HEK293 (cell line): ENCODE data around the gene UBTD1.
A peak's percentile ranks its signal among the peaks of the same experiment; 100 is the strongest.

ENCODE experiments used
- EGR2 ChIP-seq: fragments of 450-650 bp; formaldehyde crosslinking; IDR thresholded peaks from 2 replicates; pipeline ENCODE4 v1.5.1; 2016; ENCODE audit warnings: low read depth, missing biosample characterization, missing genetic modification characterization
- HOXA7 ChIP-seq: sonication (generic); formaldehyde crosslinking; IDR thresholded peaks from 2 replicates; pipeline ENCODE4 v1.8.1; 2022; ENCODE audit warnings: missing genetic modification reagents, borderline replicate concordance
- MZF1 ChIP-seq: fragments of 450-650 bp; formaldehyde crosslinking; IDR thresholded peaks from 2 replicates; pipeline ENCODE4 v1.5.1; 2017; ENCODE audit warnings: missing biosample characterization, missing genetic modification characterization, borderline replicate concordance
- SP7 ChIP-seq: fragments of 450-650 bp; formaldehyde crosslinking; IDR thresholded peaks from 2 replicates; pipeline ENCODE4 v1.5.1; 2016; ENCODE audit warnings: missing biosample characterization, missing genetic modification characterization
- ZIC2 ChIP-seq: fragments of 450-650 bp; formaldehyde crosslinking; IDR thresholded peaks from 2 replicates; pipeline ENCODE4 v1.5.1; 2016; ENCODE audit warnings: missing biosample characterization, missing genetic modification characterization
- ZNF16 ChIP-seq: fragments of 450-650 bp; formaldehyde crosslinking; IDR thresholded peaks from 2 replicates; pipeline ENCODE4 v1.5.1; 2016; ENCODE audit warnings: low read depth, missing biosample characterization, missing genetic modification characterization
- ZNF23 ChIP-seq: fragments of 450-650 bp; formaldehyde crosslinking; IDR thresholded peaks from 2 replicates; pipeline ENCODE4 v1.5.1; 2016; ENCODE audit warnings: missing biosample characterization, missing genetic modification characterization, borderline replicate concordance
- ZNF24 ChIP-seq: fragments of 450-650 bp; formaldehyde crosslinking; IDR thresholded peaks from 2 replicates; pipeline ENCODE4 v1.5.1; 2016; ENCODE audit warnings: missing biosample characterization, missing genetic modification characterization
- ZNF274 ChIP-seq, 2 experiments: fragments of 200-500 bp in 1 of 2; fragments of 450-650 bp in 1 of 2; sonication (Bioruptor generic) in 1 of 2; formaldehyde crosslinking in 1 of 2; IDR thresholded peaks; 2 replicates each; pipeline versions ENCODE4 v1.5.1 to v1.6.1; 2014 to 2016; ENCODE audit warnings: borderline replicate concordance in 1 of 2, inconsistent platforms in 1 of 2, low read length in 1 of 2, missing biosample characterization in 1 of 2, missing genetic modification characterization in 1 of 2
- ZNF354C ChIP-seq: fragments of 450-650 bp; formaldehyde crosslinking; IDR thresholded peaks from 2 replicates; pipeline ENCODE4 v1.5.1; 2016; ENCODE audit warnings: missing biosample characterization, missing genetic modification characterization, low read depth, borderline replicate concordance
- TF ChIP-seq, protein P1 (sequence below): fragments of 450-650 bp; formaldehyde crosslinking; IDR thresholded peaks from 2 replicates; pipeline ENCODE4 v1.5.1; 2016; ENCODE audit warnings: missing biosample characterization, missing genetic modification characterization
- TF ChIP-seq, protein P2 (sequence below): fragments of 450-650 bp; formaldehyde crosslinking; IDR thresholded peaks from 2 replicates; pipeline ENCODE4 v1.5.1; 2016; ENCODE audit warnings: missing biosample characterization, missing genetic modification characterization
- TF ChIP-seq, protein P3 (sequence below): fragments of 450-650 bp; formaldehyde crosslinking; IDR thresholded peaks from 2 replicates; pipeline ENCODE4 v1.5.1; 2016; ENCODE audit warnings: missing biosample characterization, missing genetic modification characterization, low read depth
- TF ChIP-seq, protein P4 (sequence below): fragments of 450-650 bp; formaldehyde crosslinking; IDR thresholded peaks from 2 replicates; pipeline ENCODE4 v1.5.1; 2016; ENCODE audit warnings: missing biosample characterization, missing genetic modification characterization
- TF ChIP-seq, protein P5 (sequence below): fragments of 450-650 bp; formaldehyde crosslinking; IDR thresholded peaks from 2 replicates; pipeline ENCODE4 v1.5.1; 2016; ENCODE audit warnings: missing biosample characterization, missing genetic modification characterization

The UBTD1 gene

DNA sequence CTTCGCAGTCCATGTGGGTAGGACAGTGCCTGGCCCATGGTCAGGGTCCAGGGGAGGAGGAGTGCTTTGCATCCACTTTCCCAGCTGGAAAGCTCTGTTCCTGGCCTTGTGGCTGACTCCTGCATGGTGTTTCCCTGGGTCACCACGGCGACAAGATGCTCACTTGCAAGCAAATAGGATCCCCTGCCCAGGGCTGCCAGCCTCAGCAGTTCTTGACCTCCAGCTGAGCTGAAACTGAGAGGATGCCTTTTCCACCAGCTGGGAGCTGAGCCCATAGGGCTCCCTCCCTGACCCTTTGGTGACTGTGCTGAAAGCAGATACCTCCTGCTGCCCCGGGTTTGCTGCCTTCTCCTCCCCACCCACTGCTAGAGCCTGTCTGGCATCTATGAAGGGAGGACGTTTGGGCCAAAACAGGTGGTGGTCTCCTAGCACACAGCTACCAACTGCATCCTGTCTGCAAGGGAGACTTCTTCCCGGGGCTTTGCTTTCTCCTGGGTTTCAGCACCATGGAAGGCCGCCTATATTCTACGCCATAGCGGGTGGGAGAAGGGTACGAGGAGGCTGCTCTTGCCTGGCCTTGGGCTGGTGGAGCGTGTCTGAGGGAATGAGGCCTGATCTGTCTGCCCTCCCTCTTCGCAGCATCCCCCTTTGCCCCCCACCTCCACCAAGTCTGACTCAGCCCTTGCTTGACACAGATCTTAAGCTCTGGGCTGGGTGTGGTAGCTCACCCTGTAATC, 34.4 kb downstream of the UBTD1 start (continued):
- TF ChIP-seq, protein P1, sequence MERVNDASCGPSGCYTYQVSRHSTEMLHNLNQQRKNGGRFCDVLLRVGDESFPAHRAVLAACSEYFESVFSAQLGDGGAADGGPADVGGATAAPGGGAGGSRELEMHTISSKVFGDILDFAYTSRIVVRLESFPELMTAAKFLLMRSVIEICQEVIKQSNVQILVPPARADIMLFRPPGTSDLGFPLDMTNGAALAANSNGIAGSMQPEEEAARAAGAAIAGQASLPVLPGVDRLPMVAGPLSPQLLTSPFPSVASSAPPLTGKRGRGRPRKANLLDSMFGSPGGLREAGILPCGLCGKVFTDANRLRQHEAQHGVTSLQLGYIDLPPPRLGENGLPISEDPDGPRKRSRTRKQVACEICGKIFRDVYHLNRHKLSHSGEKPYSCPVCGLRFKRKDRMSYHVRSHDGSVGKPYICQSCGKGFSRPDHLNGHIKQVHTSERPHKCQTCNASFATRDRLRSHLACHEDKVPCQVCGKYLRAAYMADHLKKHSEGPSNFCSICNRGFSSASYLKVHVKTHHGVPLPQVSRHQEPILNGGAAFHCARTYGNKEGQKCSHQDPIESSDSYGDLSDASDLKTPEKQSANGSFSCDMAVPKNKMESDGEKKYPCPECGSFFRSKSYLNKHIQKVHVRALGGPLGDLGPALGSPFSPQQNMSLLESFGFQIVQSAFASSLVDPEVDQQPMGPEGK = no peak
- TF ChIP-seq, protein P2, sequence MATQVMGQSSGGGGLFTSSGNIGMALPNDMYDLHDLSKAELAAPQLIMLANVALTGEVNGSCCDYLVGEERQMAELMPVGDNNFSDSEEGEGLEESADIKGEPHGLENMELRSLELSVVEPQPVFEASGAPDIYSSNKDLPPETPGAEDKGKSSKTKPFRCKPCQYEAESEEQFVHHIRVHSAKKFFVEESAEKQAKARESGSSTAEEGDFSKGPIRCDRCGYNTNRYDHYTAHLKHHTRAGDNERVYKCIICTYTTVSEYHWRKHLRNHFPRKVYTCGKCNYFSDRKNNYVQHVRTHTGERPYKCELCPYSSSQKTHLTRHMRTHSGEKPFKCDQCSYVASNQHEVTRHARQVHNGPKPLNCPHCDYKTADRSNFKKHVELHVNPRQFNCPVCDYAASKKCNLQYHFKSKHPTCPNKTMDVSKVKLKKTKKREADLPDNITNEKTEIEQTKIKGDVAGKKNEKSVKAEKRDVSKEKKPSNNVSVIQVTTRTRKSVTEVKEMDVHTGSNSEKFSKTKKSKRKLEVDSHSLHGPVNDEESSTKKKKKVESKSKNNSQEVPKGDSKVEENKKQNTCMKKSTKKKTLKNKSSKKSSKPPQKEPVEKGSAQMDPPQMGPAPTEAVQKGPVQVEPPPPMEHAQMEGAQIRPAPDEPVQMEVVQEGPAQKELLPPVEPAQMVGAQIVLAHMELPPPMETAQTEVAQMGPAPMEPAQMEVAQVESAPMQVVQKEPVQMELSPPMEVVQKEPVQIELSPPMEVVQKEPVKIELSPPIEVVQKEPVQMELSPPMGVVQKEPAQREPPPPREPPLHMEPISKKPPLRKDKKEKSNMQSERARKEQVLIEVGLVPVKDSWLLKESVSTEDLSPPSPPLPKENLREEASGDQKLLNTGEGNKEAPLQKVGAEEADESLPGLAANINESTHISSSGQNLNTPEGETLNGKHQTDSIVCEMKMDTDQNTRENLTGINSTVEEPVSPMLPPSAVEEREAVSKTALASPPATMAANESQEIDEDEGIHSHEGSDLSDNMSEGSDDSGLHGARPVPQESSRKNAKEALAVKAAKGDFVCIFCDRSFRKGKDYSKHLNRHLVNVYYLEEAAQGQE (tag by site-specific recombination) = peak; percentile 77
- TF ChIP-seq, protein P3, sequence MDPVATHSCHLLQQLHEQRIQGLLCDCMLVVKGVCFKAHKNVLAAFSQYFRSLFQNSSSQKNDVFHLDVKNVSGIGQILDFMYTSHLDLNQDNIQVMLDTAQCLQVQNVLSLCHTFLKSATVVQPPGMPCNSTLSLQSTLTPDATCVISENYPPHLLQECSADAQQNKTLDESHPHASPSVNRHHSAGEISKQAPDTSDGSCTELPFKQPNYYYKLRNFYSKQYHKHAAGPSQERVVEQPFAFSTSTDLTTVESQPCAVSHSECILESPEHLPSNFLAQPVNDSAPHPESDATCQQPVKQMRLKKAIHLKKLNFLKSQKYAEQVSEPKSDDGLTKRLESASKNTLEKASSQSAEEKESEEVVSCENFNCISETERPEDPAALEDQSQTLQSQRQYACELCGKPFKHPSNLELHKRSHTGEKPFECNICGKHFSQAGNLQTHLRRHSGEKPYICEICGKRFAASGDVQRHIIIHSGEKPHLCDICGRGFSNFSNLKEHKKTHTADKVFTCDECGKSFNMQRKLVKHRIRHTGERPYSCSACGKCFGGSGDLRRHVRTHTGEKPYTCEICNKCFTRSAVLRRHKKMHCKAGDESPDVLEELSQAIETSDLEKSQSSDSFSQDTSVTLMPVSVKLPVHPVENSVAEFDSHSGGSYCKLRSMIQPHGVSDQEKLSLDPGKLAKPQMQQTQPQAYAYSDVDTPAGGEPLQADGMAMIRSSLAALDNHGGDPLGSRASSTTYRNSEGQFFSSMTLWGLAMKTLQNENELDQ (tag by site-specific recombination) = no peak
- peak; percentile 98 for TF ChIP-seq ZIC2
- TF ChIP-seq HOXA7 (CRISPR knock-in tag) = no peak
- no peak for TF ChIP-seq ZNF16
- no peak for TF ChIP-seq EGR2 (tag by site-specific recombination)
- TF ChIP-seq, protein P4, sequence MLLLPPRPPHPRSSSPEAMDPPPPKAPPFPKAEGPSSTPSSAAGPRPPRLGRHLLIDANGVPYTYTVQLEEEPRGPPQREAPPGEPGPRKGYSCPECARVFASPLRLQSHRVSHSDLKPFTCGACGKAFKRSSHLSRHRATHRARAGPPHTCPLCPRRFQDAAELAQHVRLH = no peak
- TF ChIP-seq, protein P5, sequence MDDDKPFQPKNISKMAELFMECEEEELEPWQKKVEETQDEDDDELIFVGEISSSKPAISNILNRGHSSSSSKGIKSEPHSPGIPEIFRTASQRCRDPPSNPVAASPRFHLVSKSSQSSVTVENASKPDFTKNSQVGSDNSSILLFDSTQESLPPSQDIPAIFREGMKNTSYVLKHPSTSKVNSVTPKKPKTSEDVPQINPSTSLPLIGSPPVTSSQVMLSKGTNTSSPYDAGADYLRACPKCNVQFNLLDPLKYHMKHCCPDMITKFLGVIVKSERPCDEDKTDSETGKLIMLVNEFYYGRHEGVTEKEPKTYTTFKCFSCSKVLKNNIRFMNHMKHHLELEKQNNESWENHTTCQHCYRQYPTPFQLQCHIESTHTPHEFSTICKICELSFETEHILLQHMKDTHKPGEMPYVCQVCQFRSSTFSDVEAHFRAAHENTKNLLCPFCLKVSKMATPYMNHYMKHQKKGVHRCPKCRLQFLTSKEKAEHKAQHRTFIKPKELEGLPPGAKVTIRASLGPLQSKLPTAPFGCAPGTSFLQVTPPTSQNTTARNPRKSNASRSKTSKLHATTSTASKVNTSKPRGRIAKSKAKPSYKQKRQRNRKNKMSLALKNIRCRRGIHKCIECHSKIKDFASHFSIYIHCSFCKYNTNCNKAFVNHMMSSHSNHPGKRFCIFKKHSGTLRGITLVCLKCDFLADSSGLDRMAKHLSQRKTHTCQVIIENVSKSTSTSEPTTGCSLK (tag by site-specific recombination) = no peak
- TF ChIP-seq ZNF274 (IDR thresholded peaks at IDR 0.05; ENCODE audit: low read length) = no peak
- TF ChIP-seq ZNF274 (tag by site-specific recombination; IDR thresholded peaks at IDR 0.05; ENCODE audit: borderline replicate concordance) = no peak
- no peak for TF ChIP-seq ZNF24
- TF ChIP-seq ZNF23 (tag by site-specific recombination) = no peak
- TF ChIP-seq ZNF354C (tag by site-specific recombination) = no peak
- no peak for TF ChIP-seq SP7 (tag by site-specific recombination)
- no peak for TF ChIP-seq MZF1 (tag by site-specific recombination)
